Body of pancreas (tissue), 4 donors: ENCODE data around the gene SLAIN2.

Experiments used
- POLR2A ChIP-seq, 3 donors: fragments of 450-650 bp; IDR thresholded peaks; one replicate each; pipeline ENCODE4 v1.6.1; 2016; ENCODE audit warnings: antibody characterized with exemption in 3 of 3, mild to moderate bottlenecking in 2 of 3
- TF ChIP-seq, protein P1 (sequence below), 7 experiments: fragments of 450-650 bp in 4 of 7; fragments of 200-600 bp in 3 of 7; sonication (generic) in 3 of 7; IDR thresholded peaks; one replicate each; pipeline ENCODE4 v1.5.1; 2016 to 2019; ENCODE audit warnings: antibody characterized with exemption in 7 of 7

GRCh38 chr4:48307528-48307927 is 33.8 kb upstream of the SLAIN2 start:
- TF ChIP-seq, protein P1, sequence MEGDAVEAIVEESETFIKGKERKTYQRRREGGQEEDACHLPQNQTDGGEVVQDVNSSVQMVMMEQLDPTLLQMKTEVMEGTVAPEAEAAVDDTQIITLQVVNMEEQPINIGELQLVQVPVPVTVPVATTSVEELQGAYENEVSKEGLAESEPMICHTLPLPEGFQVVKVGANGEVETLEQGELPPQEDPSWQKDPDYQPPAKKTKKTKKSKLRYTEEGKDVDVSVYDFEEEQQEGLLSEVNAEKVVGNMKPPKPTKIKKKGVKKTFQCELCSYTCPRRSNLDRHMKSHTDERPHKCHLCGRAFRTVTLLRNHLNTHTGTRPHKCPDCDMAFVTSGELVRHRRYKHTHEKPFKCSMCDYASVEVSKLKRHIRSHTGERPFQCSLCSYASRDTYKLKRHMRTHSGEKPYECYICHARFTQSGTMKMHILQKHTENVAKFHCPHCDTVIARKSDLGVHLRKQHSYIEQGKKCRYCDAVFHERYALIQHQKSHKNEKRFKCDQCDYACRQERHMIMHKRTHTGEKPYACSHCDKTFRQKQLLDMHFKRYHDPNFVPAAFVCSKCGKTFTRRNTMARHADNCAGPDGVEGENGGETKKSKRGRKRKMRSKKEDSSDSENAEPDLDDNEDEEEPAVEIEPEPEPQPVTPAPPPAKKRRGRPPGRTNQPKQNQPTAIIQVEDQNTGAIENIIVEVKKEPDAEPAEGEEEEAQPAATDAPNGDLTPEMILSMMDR (IDR thresholded peaks at IDR 0.05), result no peak
- no peak for TF ChIP-seq POLR2A (IDR thresholded peaks at IDR 0.05)
